IMR-90 (cell line): ENCODE measurements around the gene C19orf33. TPM values are rescaled to one million over a fixed set of nuclear protein-coding genes. Genes with fewer than 3 reads are reported as not detected.
A peak's percentile ranks its signal among the peaks of the same experiment; 100 is the strongest.

Source experiments
- ATAC-seq: fragments of 200-7000 bp; cut with Tn5 transposase; 2 replicates; pipeline ENCODE4 v1.9.1; 2020; ENCODE audit warnings: low read depth, mild to moderate bottlenecking, moderate library complexity
- BruUV-seq: library from RNA; stranded (reverse); fragments of 400-500 nt; replicated peaks from 2 replicates; lab custom pipeline; 2021; lab: Mats Ljungman, UMichigan
- CTCF ChIA-PET: fragments of 300-600 bp; formaldehyde crosslinking; extraction: SDS; loops from one replicate; lab custom pipeline; 2021; ENCODE audit warnings: antibody characterized with exemption; lab: Yijun Ruan, JAX
- POLR2A ChIA-PET: fragments of 300-600 bp; sonication (Branson Sonifier 250); formaldehyde crosslinking; loops from one replicate; lab custom pipeline; 2022; ENCODE audit warnings: antibody characterized with exemption; ENCODE audit not compliant: unreplicated experiment; lab: Charles Lee
- DNase-seq: peaks from one replicate; pipeline ENCODE4 v3.0.0; 2013
- H2AFZ ChIP-seq: replicated peaks from 2 replicates; pipeline ENCODE3; 2013; ENCODE audit warnings: low read length, mild to moderate bottlenecking; ENCODE audit not compliant: poor library complexity
- H2AK5ac ChIP-seq: 2 replicates; pipeline ENCODE4 v1.6.1; 2013; ENCODE audit warnings: low read depth, low read length, inconsistent platforms
- H2AK9ac ChIP-seq: replicated peaks from 2 replicates; pipeline ENCODE3; 2013; ENCODE audit warnings: mild to moderate bottlenecking, low read depth, low read length, moderate library complexity; ENCODE audit not compliant: poor library complexity
- H2BK120ac ChIP-seq: 2 replicates; pipeline ENCODE4 v1.6.1; 2013; ENCODE audit warnings: low read depth, low read length, inconsistent platforms
- H2BK15ac ChIP-seq: 3 replicates; pipeline ENCODE4 v1.6.1; 2013; ENCODE audit warnings: low read depth, low read length, inconsistent platforms
- H2BK20ac ChIP-seq: 2 replicates; pipeline ENCODE4 v1.6.1; 2013; ENCODE audit warnings: low read depth, mild to moderate bottlenecking, inconsistent platforms, low read length, moderate library complexity
- H2BK5ac ChIP-seq: 2 replicates; pipeline ENCODE4 v1.6.1; 2013; ENCODE audit warnings: mild to moderate bottlenecking, low read depth, low read length, inconsistent platforms; ENCODE audit not compliant: poor library complexity, severe bottlenecking
- H3K14ac ChIP-seq: replicated peaks from 2 replicates; pipeline ENCODE4 v1.6.1; 2013; ENCODE audit warnings: low read depth, low read length, inconsistent platforms
- H3K18ac ChIP-seq: 2 replicates; pipeline ENCODE4 v1.6.1; 2013; ENCODE audit warnings: low read depth, low read length, control low read depth
- H3K23ac ChIP-seq: 2 replicates; pipeline ENCODE4 v1.6.1; 2013; ENCODE audit warnings: low read depth, low read length, inconsistent platforms
- H3K27ac ChIP-seq: 2 replicates; pipeline ENCODE4 v1.5.1; 2013; ENCODE audit warnings: mild to moderate bottlenecking, control low read depth, low read length; ENCODE audit not compliant: insufficient read depth
- H3K27me3 ChIP-seq: 2 replicates; pipeline ENCODE4 v1.6.1; 2013; ENCODE audit warnings: low read length; ENCODE audit not compliant: control insufficient read depth, insufficient read depth
- H3K36me3 ChIP-seq: 2 replicates; pipeline ENCODE4 v1.6.1; 2013; ENCODE audit warnings: low read length, mixed read lengths; ENCODE audit not compliant: control insufficient read depth, insufficient read depth
- H3K4ac ChIP-seq: 2 replicates; pipeline ENCODE4 v1.6.1; 2013; ENCODE audit warnings: low read depth, low read length, inconsistent platforms
- H3K4me1 ChIP-seq: 2 replicates; pipeline ENCODE4 v1.6.1; 2013; ENCODE audit warnings: low read length, mixed read lengths; ENCODE audit not compliant: control insufficient read depth, insufficient read depth
- H3K4me2 ChIP-seq: 2 replicates; pipeline ENCODE4 v1.6.1; 2013; ENCODE audit warnings: low read depth, mild to moderate bottlenecking, control low read depth, low read length, moderate library complexity
- H3K4me3 ChIP-seq: 2 replicates; pipeline ENCODE4 v1.5.1; 2013; ENCODE audit warnings: low read depth, mild to moderate bottlenecking, control low read depth, low read length, moderate library complexity; ENCODE audit not compliant: insufficient read depth
- H3K56ac ChIP-seq: 2 replicates; pipeline ENCODE4 v1.6.1; 2013; ENCODE audit warnings: low read length, inconsistent platforms; ENCODE audit not compliant: insufficient read depth; ENCODE audit errors: extremely low read depth
- H3K79me1 ChIP-seq, 2 experiments: 2 replicates each; pipeline ENCODE4 v1.6.1; 2013; ENCODE audit warnings: low read length in 2 of 2, inconsistent platforms in 1 of 2, low read depth in 1 of 2
- H3K9ac ChIP-seq: 2 replicates; pipeline ENCODE4 v1.6.1; 2013; ENCODE audit warnings: low read depth, low read length, control low read depth
- H3K9me1 ChIP-seq: 2 replicates; pipeline ENCODE4 v1.6.1; 2013; ENCODE audit warnings: low read length, inconsistent platforms; ENCODE audit not compliant: insufficient read depth
- H3K9me3 ChIP-seq: 2 replicates; pipeline ENCODE4 v1.6.1; 2013; ENCODE audit warnings: low read length; ENCODE audit not compliant: control insufficient read depth, insufficient read depth
- H4K20me1 ChIP-seq: 2 replicates; pipeline ENCODE4 v1.6.1; 2013; ENCODE audit warnings: low read length, inconsistent platforms; ENCODE audit not compliant: insufficient read depth
- H4K5ac ChIP-seq: 2 replicates; pipeline ENCODE4 v1.6.1; 2013; ENCODE audit warnings: mild to moderate bottlenecking, low read depth, low read length, control low read depth
- H4K8ac ChIP-seq, 2 experiments: 2 replicates each; pipeline ENCODE4 v1.6.1; 2013; ENCODE audit warnings: low read depth in 2 of 2, low read length in 2 of 2, control low read depth in 1 of 2, inconsistent platforms in 1 of 2
- H4K91ac ChIP-seq: 2 replicates; pipeline ENCODE4 v1.6.1; 2013; ENCODE audit warnings: low read depth, low read length, inconsistent platforms; ENCODE audit not compliant: insufficient read depth
- BHLHE40 ChIP-seq: fragments of 150-350 bp; IDR thresholded peaks from 2 replicates; pipeline ENCODE4 v1.6.1; 2016; ENCODE audit warnings: mild to moderate bottlenecking, low read depth, low read length
- CEBPB ChIP-seq: IDR thresholded peaks from 2 replicates; pipeline ENCODE4 v1.6.1; 2012; ENCODE audit warnings: low read depth, low read length, improper control_type of control experiment
- CHD1 ChIP-seq: IDR thresholded peaks from 2 replicates; pipeline ENCODE4 v1.6.1; 2012; ENCODE audit warnings: low read depth, low read length, improper control_type of control experiment
- CTCF ChIP-seq: conservative IDR thresholded peaks from 2 replicates; pipeline ENCODE4 v1.5.1; 2012; ENCODE audit warnings: mild to moderate bottlenecking, low read depth, low read length, improper control_type of control experiment
- FOS ChIP-seq: fragments of 150-350 bp; IDR thresholded peaks from 2 replicates; pipeline ENCODE4 v1.6.1; 2016; ENCODE audit warnings: low read depth, low read length
- MAFK ChIP-seq: IDR thresholded peaks from 2 replicates; pipeline ENCODE4 v1.6.1; 2012; ENCODE audit warnings: low read depth, low read length, improper control_type of control experiment
- MAZ ChIP-seq: IDR thresholded peaks from 2 replicates; pipeline ENCODE4 v1.6.1; 2012; ENCODE audit warnings: low read depth, mild to moderate bottlenecking, low read length, improper control_type of control experiment, moderate library complexity, borderline replicate concordance
- MXI1 ChIP-seq: IDR thresholded peaks from 2 replicates; pipeline ENCODE4 v1.6.1; 2012; ENCODE audit warnings: low read depth, mild to moderate bottlenecking, low read length, moderate library complexity, borderline replicate concordance
- NFE2L2 ChIP-seq: fragments of 150-350 bp; IDR thresholded peaks from 2 replicates; pipeline ENCODE4 v1.6.1; 2016; ENCODE audit warnings: low read depth, mild to moderate bottlenecking, low read length
- POLR2A ChIP-seq: IDR thresholded peaks from 2 replicates; pipeline ENCODE4 v1.6.1; 2012; ENCODE audit warnings: mild to moderate bottlenecking, low read depth, low read length
- RAD21 ChIP-seq: IDR thresholded peaks from 2 replicates; pipeline ENCODE4 v1.6.1; 2012; ENCODE audit warnings: low read length, improper control_type of control experiment
- RCOR1 ChIP-seq: IDR thresholded peaks from 2 replicates; pipeline ENCODE4 v1.6.1; 2012; ENCODE audit warnings: mild to moderate bottlenecking, low read length, improper control_type of control experiment; ENCODE audit not compliant: insufficient replicate concordance
- RFX5 ChIP-seq: IDR thresholded peaks from 2 replicates; pipeline ENCODE4 v1.8.0; 2012; ENCODE audit warnings: low read depth, mild to moderate bottlenecking, low read length, moderate library complexity
- SMC3 ChIP-seq: fragments of 150-350 bp; IDR thresholded peaks from 2 replicates; pipeline ENCODE4 v1.6.1; 2016; ENCODE audit warnings: low read depth, mild to moderate bottlenecking, antibody characterized with exemption, low read length, moderate library complexity
- WGBS, 2 experiments: methylation state at CpG; one replicate each; pipeline versions ENCODE4 v1.1.5 to v1.1.7; 2013; ENCODE audit warnings: missing lambda C conversion rate in 2 of 2; ENCODE audit not compliant: insufficient read length in 1 of 2; ENCODE audit errors: extremely low coverage in 2 of 2; 5-methylcytosine and 5-hydroxymethylcytosine counted together
- dilution Hi-C: fragments of 300-500 bp; cut with HindIII; formaldehyde crosslinking; loops from one replicate; pipeline ENCODE4 v1.14.3; 2018; ENCODE audit warnings: low sequenced_read_pairs; ENCODE audit not compliant: unreplicated experiment
- in situ Hi-C: fragments of 300-500 bp; cut with MboI; formaldehyde crosslinking; loops from 3 replicates; pipeline ENCODE4 v1.14.3; 2019; ENCODE audit warnings: low sequenced_read_pairs, inconsistent platforms, mixed read lengths
- intact Hi-C: fragments of 100-400 bp; cut with micrococcal nuclease; formaldehyde crosslinking; loops from 2 replicates; pipeline ENCODE4 v1.10.0; 2022
- polyA plus RNA-seq, 3 experiments: library from polyadenylated mRNA; depleted of rRNA; stranded (reverse); fragments of >200 nt; gene quantifications; 2 replicates each; pipeline ENCODE4 v1.2.3, GENCODE V29; 2012; ENCODE audit warnings: low replicate concordance in 1 of 3
- total RNA-seq: library from RNA; depleted of rRNA; stranded (reverse); fragments of >200 nt; gene quantifications from 2 replicates; pipeline ENCODE4 v1.2.3, GENCODE V29; 2012
- TF ChIP-seq, protein P1 (sequence below): fragments of 150-350 bp; IDR thresholded peaks from 2 replicates; pipeline ENCODE4 v1.6.1; 2017; ENCODE audit warnings: mild to moderate bottlenecking, antibody characterized with exemption, low read length, low read depth
- TF ChIP-seq, protein P2 (sequence below): fragments of 150-350 bp; IDR thresholded peaks from 2 replicates; pipeline ENCODE4 v1.6.1; 2016; ENCODE audit warnings: low read depth, mild to moderate bottlenecking, low read length, moderate library complexity, borderline replicate concordance

The C19orf33 gene
- total and polyA plus RNA-seq, 2 of the 4 experiments (the other 2 are of a cell fraction): 0.80 TPM; not detected in 1

DNA sequence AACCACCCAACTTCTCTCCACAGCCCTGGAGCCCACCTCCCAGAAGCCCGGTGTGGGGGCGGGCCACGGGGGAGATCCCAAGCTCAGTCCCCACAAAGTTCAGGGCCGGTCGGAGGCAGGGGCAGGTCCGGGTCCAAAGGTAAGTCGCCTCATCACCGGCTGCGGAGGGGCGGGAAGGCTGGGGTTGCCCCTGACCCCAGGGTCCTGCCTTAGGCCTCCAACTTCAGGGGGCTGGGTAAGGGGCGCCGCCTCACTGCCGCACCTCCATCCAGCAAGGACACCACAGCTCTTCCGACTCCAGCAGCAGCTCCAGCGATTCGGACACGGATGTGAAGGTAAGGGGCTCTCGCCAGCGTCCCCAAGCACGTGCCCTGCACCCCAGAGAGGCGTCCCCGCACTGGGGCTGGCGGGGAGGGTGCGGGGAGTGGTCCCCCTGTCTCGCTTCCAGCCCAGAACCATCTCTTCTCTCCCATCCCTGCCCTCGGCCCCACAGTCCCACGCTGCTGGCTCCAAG lies 358 bp downstream of the C19orf33 start:
- Histone ChIP-seq H3K27me3 (no peaks in the 10 kb centered on the region), H4K5ac (no peak overlapping the region), H2BK5ac (no peak overlapping the region), H4K91ac (no peak overlapping the region), H3K4me3 (no peak overlapping the region), H2AFZ (peak overlapping the region; percentile 41), H2BK20ac (no peak overlapping the region), H3K79me1 (peaks cover 0 to 5% of the 10 kb centered on the region in 2 experiments; a peak in 1 of 4 replicates), H2BK15ac (no peak overlapping the region), H3K9ac (no peak overlapping the region), H3K14ac (no peak overlapping the region), H3K36me3 (peaks cover 29% of the 10 kb centered on the region), H3K9me3 (no peaks in the 10 kb centered on the region), H3K4me2 (no peak overlapping the region), H3K23ac (no peak overlapping the region), H2AK5ac (0 out of 2 replicates have a peak overlapping the region, but pooled peaks have one; percentile 28), H3K9me1 (peaks cover 3% of the 10 kb centered on the region), H2BK120ac (no peak overlapping the region), H3K4ac (no peak overlapping the region), H4K20me1 (peaks cover 5% of the 10 kb centered on the region), H3K27ac (no peak overlapping the region), H2AK9ac (peak overlapping the region; percentile 52), H3K56ac (no peak overlapping the region), H4K8ac (no peak overlapping the region), H3K4me1 (peaks cover 7% of the 10 kb centered on the region), H3K18ac (no peak overlapping the region)
- WGBS, 2 experiments: 72% methylated on average over 9 of the region's 27 CpGs; no CpG with 5 or more reads in 1 of the 2 experiments
- ChIA-PET CTCF (no interaction called here), POLR2A (interaction anchor here (0.6 kb wide), 1 partner anchor 11 kb away, joined by 3 read pairs; the partner anchor contains the start of gene YIF1B)
- dilution Hi-C loops: no loop called here
- intact Hi-C loops: no loop called here
- DNase-seq: no peak
- no peak for ATAC-seq
- TF ChIP-seq, protein P1, sequence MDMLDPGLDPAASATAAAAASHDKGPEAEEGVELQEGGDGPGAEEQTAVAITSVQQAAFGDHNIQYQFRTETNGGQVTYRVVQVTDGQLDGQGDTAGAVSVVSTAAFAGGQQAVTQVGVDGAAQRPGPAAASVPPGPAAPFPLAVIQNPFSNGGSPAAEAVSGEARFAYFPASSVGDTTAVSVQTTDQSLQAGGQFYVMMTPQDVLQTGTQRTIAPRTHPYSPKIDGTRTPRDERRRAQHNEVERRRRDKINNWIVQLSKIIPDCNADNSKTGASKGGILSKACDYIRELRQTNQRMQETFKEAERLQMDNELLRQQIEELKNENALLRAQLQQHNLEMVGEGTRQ: no peak
- no peak for TF ChIP-seq FOS
- no peak for TF ChIP-seq CTCF
- TF ChIP-seq POLR2A: no peak
- no peak for TF ChIP-seq MAZ
- TF ChIP-seq CHD1: no peak
- TF ChIP-seq MAFK: no peak
- TF ChIP-seq NFE2L2: no peak
- TF ChIP-seq RCOR1: no peak
- TF ChIP-seq, protein P2, sequence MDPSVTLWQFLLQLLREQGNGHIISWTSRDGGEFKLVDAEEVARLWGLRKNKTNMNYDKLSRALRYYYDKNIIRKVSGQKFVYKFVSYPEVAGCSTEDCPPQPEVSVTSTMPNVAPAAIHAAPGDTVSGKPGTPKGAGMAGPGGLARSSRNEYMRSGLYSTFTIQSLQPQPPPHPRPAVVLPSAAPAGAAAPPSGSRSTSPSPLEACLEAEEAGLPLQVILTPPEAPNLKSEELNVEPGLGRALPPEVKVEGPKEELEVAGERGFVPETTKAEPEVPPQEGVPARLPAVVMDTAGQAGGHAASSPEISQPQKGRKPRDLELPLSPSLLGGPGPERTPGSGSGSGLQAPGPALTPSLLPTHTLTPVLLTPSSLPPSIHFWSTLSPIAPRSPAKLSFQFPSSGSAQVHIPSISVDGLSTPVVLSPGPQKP: no peak
- no peak for TF ChIP-seq RFX5
- no peak for TF ChIP-seq SMC3
- TF ChIP-seq BHLHE40: no peak
- TF ChIP-seq CEBPB: no peak
- TF ChIP-seq RAD21: no peak
- no peak for TF ChIP-seq MXI1
- no TSS peak for BruUV-seq
- in situ Hi-C loops: no loop called here
